Mammary epithelial cell (primary cell): Measurements from ENCODE around the gene FBXL17.

ENCODE experiments used
- EZH2 ChIP-seq: IDR thresholded peaks from 2 replicates; pipeline ENCODE4 v1.6.1; 2012; ENCODE audit warnings: low read length, inconsistent platforms, borderline replicate concordance
- TF ChIP-seq, protein P1 (sequence below), 2 donors: IDR thresholded peaks in 1 of 2; conservative IDR thresholded peaks in 1 of 2; 2 replicates each; pipeline ENCODE4 v1.5.1; 2011 to 2012; ENCODE audit warnings: inconsistent platforms in 2 of 2, low read length in 2 of 2, mild to moderate bottlenecking in 2 of 2, control low read depth in 1 of 2, low read depth in 1 of 2; ENCODE audit not compliant: insufficient read depth in 1 of 2; ENCODE audit errors: extremely low read depth in 1 of 2

DNA sequence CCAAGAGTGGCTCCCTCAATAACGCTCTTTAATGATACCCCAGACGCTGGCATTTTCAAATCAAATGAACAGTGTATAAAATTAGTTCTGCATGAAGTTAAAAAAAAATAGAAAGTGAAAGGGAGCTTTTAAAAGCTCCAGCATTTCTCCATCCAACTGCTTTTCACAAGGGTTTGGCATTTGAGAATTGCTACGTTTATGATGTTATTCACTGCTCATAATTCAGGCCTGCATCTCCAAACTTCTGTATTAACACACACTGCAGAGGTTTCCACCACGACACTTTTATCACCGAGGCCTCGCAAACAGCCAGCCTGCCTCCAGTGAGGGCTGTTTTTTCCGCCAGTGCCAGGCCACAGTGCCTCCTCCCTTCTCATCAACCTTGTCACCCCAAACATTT lies 505.6 kb downstream of the FBXL17 start:
- TF ChIP-seq, protein P1, sequence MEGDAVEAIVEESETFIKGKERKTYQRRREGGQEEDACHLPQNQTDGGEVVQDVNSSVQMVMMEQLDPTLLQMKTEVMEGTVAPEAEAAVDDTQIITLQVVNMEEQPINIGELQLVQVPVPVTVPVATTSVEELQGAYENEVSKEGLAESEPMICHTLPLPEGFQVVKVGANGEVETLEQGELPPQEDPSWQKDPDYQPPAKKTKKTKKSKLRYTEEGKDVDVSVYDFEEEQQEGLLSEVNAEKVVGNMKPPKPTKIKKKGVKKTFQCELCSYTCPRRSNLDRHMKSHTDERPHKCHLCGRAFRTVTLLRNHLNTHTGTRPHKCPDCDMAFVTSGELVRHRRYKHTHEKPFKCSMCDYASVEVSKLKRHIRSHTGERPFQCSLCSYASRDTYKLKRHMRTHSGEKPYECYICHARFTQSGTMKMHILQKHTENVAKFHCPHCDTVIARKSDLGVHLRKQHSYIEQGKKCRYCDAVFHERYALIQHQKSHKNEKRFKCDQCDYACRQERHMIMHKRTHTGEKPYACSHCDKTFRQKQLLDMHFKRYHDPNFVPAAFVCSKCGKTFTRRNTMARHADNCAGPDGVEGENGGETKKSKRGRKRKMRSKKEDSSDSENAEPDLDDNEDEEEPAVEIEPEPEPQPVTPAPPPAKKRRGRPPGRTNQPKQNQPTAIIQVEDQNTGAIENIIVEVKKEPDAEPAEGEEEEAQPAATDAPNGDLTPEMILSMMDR (conservative IDR thresholded peaks at IDR 0.05 in 1 of 2, IDR thresholded peaks at IDR 0.05 in 1 of 2; ENCODE audit: extremely low read depth in 1 of 2, insufficient read depth in 1 of 2, low read depth in 1 of 2, low read length in 2 of 2): no peak
- no peak for TF ChIP-seq EZH2
